H9 (cell line): ENCODE results near the gene GNLY. TPM values are rescaled to one million over a fixed set of nuclear protein-coding genes. Genes with fewer than 3 reads are reported as not detected.

Source experiments
- DNase-seq: peaks from one replicate; pipeline ENCODE4 v3.0.0-alpha.2; 2017
- H2AFZ ChIP-seq: one replicate; pipeline ENCODE4 v1.6.1; 2013; ENCODE audit warnings: mild to moderate bottlenecking, low read length, control low read depth, moderate library complexity
- H2AK5ac ChIP-seq: 2 replicates; pipeline ENCODE4 v1.6.1; 2013; ENCODE audit warnings: low read length, control low read depth, mixed read lengths; ENCODE audit not compliant: insufficient read length
- H2BK120ac ChIP-seq: one replicate; pipeline ENCODE4 v1.6.1; 2013; ENCODE audit warnings: low read depth, mild to moderate bottlenecking, low read length, control low read depth, inconsistent platforms; ENCODE audit not compliant: poor library complexity, severe bottlenecking
- H2BK12ac ChIP-seq: 2 replicates; pipeline ENCODE4 v1.6.1; 2013; ENCODE audit warnings: low read length, control low read depth, mixed read lengths, low read depth; ENCODE audit not compliant: insufficient read length
- H2BK15ac ChIP-seq: 2 replicates; pipeline ENCODE4 v1.6.1; 2013; ENCODE audit warnings: low read depth, low read length, control low read depth
- H2BK20ac ChIP-seq: one replicate; pipeline ENCODE4 v1.6.1; 2013; ENCODE audit warnings: low read depth, mild to moderate bottlenecking, low read length, control low read depth, inconsistent platforms; ENCODE audit not compliant: poor library complexity, severe bottlenecking
- H2BK5ac ChIP-seq: 2 replicates; pipeline ENCODE4 v1.6.1; 2013; ENCODE audit warnings: low read length, control low read depth, mixed read lengths; ENCODE audit not compliant: insufficient read length
- H3K14ac ChIP-seq: 2 replicates; pipeline ENCODE4 v1.6.1; 2013; ENCODE audit warnings: low read length, control low read depth; ENCODE audit not compliant: insufficient read depth
- H3K18ac ChIP-seq: 2 replicates; pipeline ENCODE4 v1.6.1; 2013; ENCODE audit warnings: low read depth, mild to moderate bottlenecking, mixed read lengths, low read length, control low read depth; ENCODE audit not compliant: insufficient read length
- H3K23ac ChIP-seq: 2 replicates; pipeline ENCODE4 v1.6.1; 2013; ENCODE audit warnings: low read length, control low read depth, mixed read lengths, low read depth; ENCODE audit not compliant: insufficient read length
- H3K23me2 ChIP-seq: 2 replicates; pipeline ENCODE4 v1.6.1; 2013; ENCODE audit warnings: low read depth, mild to moderate bottlenecking, mixed read lengths, low read length, control low read depth; ENCODE audit not compliant: insufficient read length, poor library complexity, severe bottlenecking
- H3K27ac ChIP-seq: 2 replicates; pipeline ENCODE4 v1.5.1; 2013; ENCODE audit warnings: low read length, control low read depth, mixed read lengths, low read depth; ENCODE audit not compliant: insufficient read length
- H3K27me3 ChIP-seq: 2 replicates; pipeline ENCODE4 v1.6.1; 2013; ENCODE audit warnings: low read length, control low read depth, inconsistent platforms; ENCODE audit not compliant: insufficient read depth
- H3K4ac ChIP-seq: 2 replicates; pipeline ENCODE4 v1.6.1; 2013; ENCODE audit warnings: low read depth, mild to moderate bottlenecking, control low read depth, inconsistent platforms, low read length, moderate library complexity
- H3K4me1 ChIP-seq: 2 replicates; pipeline ENCODE4 v1.6.1; 2013; ENCODE audit warnings: low read length, control low read depth, inconsistent platforms; ENCODE audit not compliant: insufficient read depth
- H3K4me2 ChIP-seq: 2 replicates; pipeline ENCODE4 v1.6.1; 2013; ENCODE audit warnings: low read length, control low read depth, mixed read lengths; ENCODE audit not compliant: insufficient read length, insufficient read depth
- H3K56ac ChIP-seq: 2 replicates; pipeline ENCODE4 v1.6.1; 2013; ENCODE audit warnings: low read depth, mild to moderate bottlenecking, mixed read lengths, low read length, control low read depth; ENCODE audit not compliant: insufficient read length
- H3K79me1 ChIP-seq: 2 replicates; pipeline ENCODE4 v1.6.1; 2013; ENCODE audit warnings: low read depth, mild to moderate bottlenecking, moderate library complexity, low read length, control low read depth, inconsistent platforms; ENCODE audit not compliant: insufficient read depth, poor library complexity, severe bottlenecking
- H3K79me2 ChIP-seq: 2 replicates; pipeline ENCODE4 v1.6.1; 2013; ENCODE audit warnings: low read length, control low read depth, inconsistent platforms; ENCODE audit not compliant: insufficient read depth
- H3K9ac ChIP-seq: 2 replicates; pipeline ENCODE4 v1.6.1; 2013; ENCODE audit warnings: low read length, control low read depth, mixed read lengths; ENCODE audit not compliant: insufficient read length; ENCODE audit errors: extremely low read depth
- H3K9me3 ChIP-seq: one replicate; pipeline ENCODE4 v1.6.1; 2013; ENCODE audit warnings: low read depth, low read length, inconsistent platforms; ENCODE audit not compliant: control insufficient read depth
- H3T11ph ChIP-seq: one replicate; pipeline ENCODE4 v1.6.1; 2013; ENCODE audit warnings: mild to moderate bottlenecking, low read length, control low read depth, inconsistent platforms
- H4K20me1 ChIP-seq: one replicate; pipeline ENCODE4 v1.6.1; 2013; ENCODE audit not compliant: control insufficient read depth, insufficient read length, insufficient read depth
- H4K5ac ChIP-seq: 2 replicates; pipeline ENCODE4 v1.6.1; 2013; ENCODE audit warnings: low read depth, mild to moderate bottlenecking, mixed read lengths, low read length, control low read depth; ENCODE audit not compliant: insufficient read length
- H4K8ac ChIP-seq: replicated peaks from 2 replicates; pipeline ENCODE4 v1.6.1; 2013; ENCODE audit warnings: low read length, control low read depth, mixed read lengths, low read depth; ENCODE audit not compliant: insufficient read length
- H4K91ac ChIP-seq: 2 replicates; pipeline ENCODE4 v1.6.1; 2013; ENCODE audit warnings: low read depth, mild to moderate bottlenecking, moderate library complexity, mixed read lengths, low read length, control low read depth; ENCODE audit not compliant: insufficient read length
- H3K27ac Mint-ChIP-seq, 3 experiments: 2 replicates in 2 of 3; 3 replicates in 1 of 3; pipeline ENCODE4 v1.8.0; 2020 to 2021; ENCODE audit warnings: mixed read lengths in 3 of 3, mild to moderate bottlenecking in 1 of 3, moderate library complexity in 1 of 3
- H3K27me3 Mint-ChIP-seq: 2 replicates; pipeline ENCODE4 v1.8.0; 2021; ENCODE audit warnings: low read depth, mild to moderate bottlenecking, moderate library complexity, mixed read lengths
- H3K36me3 Mint-ChIP-seq, 3 experiments: 2 replicates in 2 of 3; 3 replicates in 1 of 3; pipeline ENCODE4 v1.8.0; 2020 to 2021; ENCODE audit warnings: low read depth in 3 of 3, mixed read lengths in 3 of 3; ENCODE audit not compliant: insufficient read depth in 1 of 3
- H3K4me1 Mint-ChIP-seq, 2 experiments: 2 replicates each; pipeline ENCODE4 v1.8.0; 2020; ENCODE audit warnings: mixed read lengths in 2 of 2
- H3K4me3 Mint-ChIP-seq, 2 experiments: 2 replicates in 1 of 2; 3 replicates in 1 of 2; pipeline ENCODE4 v1.8.0; 2020 to 2021; ENCODE audit warnings: mild to moderate bottlenecking in 2 of 2, mixed read lengths in 2 of 2, moderate library complexity in 1 of 2
- H3K9me3 Mint-ChIP-seq, 2 experiments: 2 replicates in 1 of 2; 3 replicates in 1 of 2; pipeline ENCODE4 v1.8.0; 2020; ENCODE audit warnings: mild to moderate bottlenecking in 2 of 2, mixed read lengths in 2 of 2, moderate library complexity in 1 of 2
- CTCF ChIP-seq: fragments of 200-600 bp; sonication (generic); conservative IDR thresholded peaks from 3 replicates; pipeline ENCODE4 v1.8.0; 2021; ENCODE audit warnings: antibody characterized with exemption, mild to moderate bottlenecking
- WGBS: extraction: QIAGEN DNeasy Blood & Tissue Kit; methylation state at CpG from one replicate; pipeline ENCODE4 v1.1.7; 2013; ENCODE audit warnings: missing lambda C conversion rate, low lambda C conversion rate, mixed read lengths; ENCODE audit not compliant: insufficient read length; ENCODE audit errors: extremely low coverage; 5-methylcytosine and 5-hydroxymethylcytosine counted together
- total RNA-seq: library from RNA; stranded (reverse); gene quantifications from 2 replicates; pipeline ENCODE4 v1.2.1, GENCODE V29; 2021

Gene GNLY
- total RNA-seq, 1 experiment from 2014 or later = not detected

GRCh38 chr2:85731606-85732005 is 37.4 kb downstream of the GNLY start:
- no peak overlapping the region for H2AK5ac ChIP-seq
- no peak overlapping the region for H2BK120ac ChIP-seq
- H3K56ac ChIP-seq = no peak overlapping the region
- no peak overlapping the region for H4K91ac ChIP-seq
- Mint-ChIP-seq H3K27ac (no peak overlapping the region), H3K4me3 (no peak overlapping the region), H3K27me3 (peaks cover 23% of the 10 kb centered on the region), H3K36me3 (no peaks in the 10 kb centered on the region), H3K9me3 (no peaks in the 10 kb centered on the region), H3K4me1 (0 out of 4 replicates have a peak, but pooled peaks cover 0 to 3% of the 10 kb centered on the region in 2 experiments)
- no peaks in the 10 kb centered on the region for H3K79me1 ChIP-seq
- H2BK5ac ChIP-seq = no peak overlapping the region
- no peak overlapping the region for H3K23ac ChIP-seq
- no peaks in the 10 kb centered on the region for H3K27me3 ChIP-seq
- no peak overlapping the region for H2AFZ ChIP-seq
- H3K9ac ChIP-seq = no peak overlapping the region
- H2BK20ac ChIP-seq = no peak overlapping the region
- no peak for DNase-seq
- H3K4ac ChIP-seq = no peak overlapping the region
- H3K4me1 ChIP-seq = no peaks in the 10 kb centered on the region
- no peaks in the 10 kb centered on the region for H3K79me2 ChIP-seq
- no CpG with 5 or more reads among the region's 3 CpGs for WGBS
- no peak for TF ChIP-seq CTCF
- no peak overlapping the region for H2BK12ac ChIP-seq
- H3K4me2 ChIP-seq = no peak overlapping the region
- no peak overlapping the region for H4K5ac ChIP-seq
- no peaks in the 10 kb centered on the region for H4K20me1 ChIP-seq
- no peak overlapping the region for H3K18ac ChIP-seq
- H2BK15ac ChIP-seq = no peak overlapping the region
- H3K9me3 ChIP-seq = no peaks in the 10 kb centered on the region
- H4K8ac ChIP-seq = no peak overlapping the region
- no peak overlapping the region for H3K27ac ChIP-seq
- H3T11ph ChIP-seq = no peak overlapping the region
- H3K14ac ChIP-seq = no peak overlapping the region
- no peaks in the 10 kb centered on the region for H3K23me2 ChIP-seq
